ENCODE results near the gene SKP1. TPM values are rescaled to one million over a fixed set of nuclear protein-coding genes. Genes with fewer than 3 reads are reported as not detected.
A peak's percentile ranks its signal among the peaks of the same experiment; 100 is the strongest.

The SKP1 gene
- total and polyA plus RNA-seq, 10 of the 15 experiments (the other 5 are each of a cell fraction or from before 2014, with no cell fraction given): 100 to 1,686 (median 519) TPM

- TF ChIP-seq ATF7 (IDR thresholded peaks at IDR 0.05; ENCODE audit: low read depth) (no peak), ZSCAN29 (IDR thresholded peaks at IDR 0.05) (no peak), NR2C2 (IDR thresholded peaks at IDR 0.05; ENCODE audit: borderline replicate concordance, control insufficient read depth, insufficient read length, low read depth) (no peak), PKNOX1 (IDR thresholded peaks at IDR 0.05) (no peak), CEBPB (IDR thresholded peaks at IDR 0.05; ENCODE audit: borderline replicate concordance in 1 of 2, low read depth in 2 of 2, low read length in 2 of 2) (no peak), MTA2 (IDR thresholded peaks at IDR 0.05; ENCODE audit: low read depth) (no peak)
Observed at GRCh38 chr5:134142052-134142451, 34.7 kb downstream of the SKP1 start (continued).

- TF ChIP-seq SMC3 (IDR thresholded peaks at IDR 0.05; ENCODE audit: borderline replicate concordance, low read length) (peak; percentile 40; the same call in 1 of the 2 replicates), RAD21 (IDR thresholded peaks at IDR 0.05; ENCODE audit: insufficient read depth, low read depth, low read length) (peak; percentile 48), CTCF (IDR thresholded peaks at IDR 0.05 in 2 of 3, conservative IDR thresholded peaks at IDR 0.05 in 1 of 3; ENCODE audit: control insufficient read depth in 2 of 3, extremely low read depth in 1 of 3, insufficient read depth in 1 of 3, low read depth in 3 of 3, low read length in 3 of 3) (peak; percentile 32 to 44 (median 37); a peak in 3 of 6 replicates), ZZZ3 (IDR thresholded peaks at IDR 0.05; ENCODE audit: control insufficient read depth, insufficient read length, low read depth) (no peak), POLR2AphosphoS5 (IDR thresholded peaks at IDR 0.05; ENCODE audit: low read length) (peak; percentile 30)
- no peak overlapping the region for H2AFZ ChIP-seq (ENCODE audit: control insufficient read depth, low read depth, low read length)
- BruUV-seq (replicated peaks): no TSS peak
- H3K4me2 ChIP-seq (ENCODE audit: control insufficient read depth, insufficient read depth): no peak overlapping the region
- ChIA-PET RAD21 (ENCODE audit: unreplicated experiment) (interaction anchor here (0.8 to 12.6 kb wide), 7 partner anchors 9 to 243 kb away, joined by 3 to 200 read pairs (median 34); partner anchors contain the start of gene TCF7), CTCF (interaction anchor here (0.8 to 24.1 kb wide), 14 partner anchors 9 to 172 kb away, joined by 3 to 792 read pairs (median 14); partner anchors contain the start of gene TCF7), POLR2A (interaction anchor here (2.0 to 19.5 kb wide), 6 partner anchors 9 to 101 kb away, joined by 4 to 291 read pairs (median 15); partner anchors contain the start of gene TCF7), SMC1A (ENCODE audit: uncharacterized antibody, unreplicated experiment) (interaction anchor here (0.9 to 21.6 kb wide), 10 partner anchors 9 to 156 kb away, joined by 3 to 441 read pairs (median 14); no protein-coding TSS in a partner anchor)
- H3K4me1 ChIP-seq (ENCODE audit: control insufficient read depth, insufficient read depth, low read length): peaks cover 47% of the 10 kb centered on the region
- peak overlapping the region; percentile 22 for H3K27ac ChIP-seq (ENCODE audit: control insufficient read depth, insufficient read depth)
- DNase-seq (ENCODE audit: low read depth, low spot score) (no peak), FAIRE-seq (no peak), ATAC-seq (peak; percentile 7)
- no peak overlapping the region for H3K9ac ChIP-seq (ENCODE audit: control insufficient read depth, insufficient read depth, low read length)
- H4K20me1 ChIP-seq (ENCODE audit: control insufficient read depth, insufficient read depth): no peaks in the 10 kb centered on the region
- intact Hi-C loops (cut with micrococcal nuclease; ENCODE audit: unreplicated experiment) (no loop called here), in situ Hi-C loops (cut with MboI) (no loop called here)
- peaks cover 12% of the 10 kb centered on the region for H3K79me2 ChIP-seq (ENCODE audit: control insufficient read depth, insufficient read depth, low read length)
- H3K27me3 ChIP-seq (replicated peaks in 1 of 2; ENCODE audit: control insufficient read depth in 2 of 2, insufficient read depth in 2 of 2, low read length in 1 of 2): no peaks in the 10 kb centered on the region
- WGBS (ENCODE audit: insufficient coverage, insufficient replicate concordance, low lambda C conversion rate, missing lambda C conversion rate): 72% methylated on average over 9 of the region's 9 CpGs
- no peak overlapping the region for H3K4me3 ChIP-seq
- peaks cover 33 to 49% of the 10 kb centered on the region in 2 experiments for H3K36me3 ChIP-seq (ENCODE audit: control insufficient read depth in 2 of 2, insufficient read depth in 2 of 2, low read length in 1 of 2)
- no peaks in the 10 kb centered on the region for H3K9me3 ChIP-seq (replicated peaks; ENCODE audit: control insufficient read depth, insufficient read depth, low read length)
Observed at GRCh38 chr5:134141331-134142050, 35.3 kb downstream of the SKP1 start.

Measured in GM12878 (cell line).